ENCODE measurements around the gene DKK3. TPM values are rescaled to one million over a fixed set of nuclear protein-coding genes. Genes with fewer than 3 reads are reported as not detected.

Gene DKK3
- total RNA-seq, 1 experiment from 2014 or later = 14.6 TPM

- Mint-ChIP-seq H3K36me3 (ENCODE audit: insufficient read depth, unreplicated experiment) (no peaks in the 10 kb centered on the region), H3K4me1 (ENCODE audit: low read depth, unreplicated experiment) (peaks cover 30% of the 10 kb centered on the region), H3K27ac (ENCODE audit: unreplicated experiment) (no peak overlapping the region), H3K27me3 (ENCODE audit: unreplicated experiment) (no peaks in the 10 kb centered on the region), H3K9me3 (ENCODE audit: low read depth, unreplicated experiment) (no peaks in the 10 kb centered on the region), H3K4me3 (ENCODE audit: low read depth, unreplicated experiment) (no peak overlapping the region)
- no peak for TF ChIP-seq CTCF (IDR thresholded peaks at IDR 0.05; ENCODE audit: unreplicated experiment)
- BruUV-seq (replicated peaks) = no TSS peak
- CTCF ChIA-PET = no interaction called here
- no peak for DNase-seq
- intact Hi-C loops (cut with micrococcal nuclease; ENCODE audit: unreplicated experiment) = loop anchor here (10.0 kb wide), 1 partner anchor 47 kb away; no protein-coding TSS in a partner anchor
Observed at GRCh38 chr11:11978098-11978637, 30.3 kb downstream of the DKK3 start.

DNA sequence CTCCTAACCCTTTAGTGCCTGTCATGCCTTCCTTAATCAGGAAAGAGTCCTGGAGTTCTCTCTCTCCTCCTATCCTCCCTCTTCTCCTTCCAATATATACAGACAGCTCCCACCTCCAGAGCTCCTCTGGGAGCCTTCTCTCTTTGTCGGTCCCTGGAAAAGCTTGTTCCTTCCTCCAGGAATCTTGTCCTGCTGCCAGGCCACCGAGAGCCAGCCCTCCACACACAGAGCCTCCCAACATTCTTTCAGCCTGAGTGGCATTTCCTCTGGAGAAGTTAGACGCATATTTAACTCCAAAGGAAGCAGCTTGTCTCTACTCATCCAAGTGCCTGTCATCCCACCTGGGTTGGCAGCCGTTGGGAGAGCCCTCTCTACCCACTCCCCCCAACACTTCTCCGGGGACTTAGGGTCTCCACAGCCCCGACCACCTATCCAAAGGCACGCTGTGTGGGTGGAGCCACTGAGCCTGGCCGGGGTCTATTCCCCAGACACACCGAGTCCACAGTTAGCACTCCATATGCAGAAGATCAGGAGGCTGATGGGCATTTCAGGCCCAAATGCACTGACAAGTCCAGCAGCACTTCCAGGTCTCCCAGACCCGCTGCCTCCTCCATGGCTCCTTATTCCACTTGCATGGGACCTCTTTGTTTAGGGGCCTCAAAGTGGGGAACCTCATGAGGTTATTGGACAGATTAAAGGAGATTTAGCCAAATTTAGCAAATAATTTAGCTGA is 31.1 kb downstream of the DKK3 start:
- H3K4me1 Mint-ChIP-seq (ENCODE audit: low read depth, unreplicated experiment) = peaks cover 30% of the 10 kb centered on the region
- no peak for DNase-seq
- H3K27ac Mint-ChIP-seq (ENCODE audit: unreplicated experiment) = peak overlapping the region; percentile 3
- H3K36me3 Mint-ChIP-seq (ENCODE audit: insufficient read depth, unreplicated experiment) = no peaks in the 10 kb centered on the region
- H3K9me3 Mint-ChIP-seq (ENCODE audit: low read depth, unreplicated experiment) = no peaks in the 10 kb centered on the region
- BruUV-seq (replicated peaks) = no TSS peak
- CTCF ChIA-PET = interaction anchor here (1.5 to 2.4 kb wide), 2 partner anchors 10 to 67 kb away, joined by 5 to 8 read pairs; no protein-coding TSS in a partner anchor
- H3K27me3 Mint-ChIP-seq (ENCODE audit: unreplicated experiment) = no peaks in the 10 kb centered on the region
- no peak for TF ChIP-seq CTCF (IDR thresholded peaks at IDR 0.05; ENCODE audit: unreplicated experiment)
- intact Hi-C loops (cut with micrococcal nuclease; ENCODE audit: unreplicated experiment) = loop anchor here (10.0 kb wide), 1 partner anchor 47 kb away; no protein-coding TSS in a partner anchor
- H3K4me3 Mint-ChIP-seq (ENCODE audit: low read depth, unreplicated experiment) = no peak overlapping the region

GRCh38 chr11:11976481-11977127 is 31.8 kb downstream of the DKK3 start:
- TF ChIP-seq CTCF (IDR thresholded peaks at IDR 0.05; ENCODE audit: unreplicated experiment) = no peak
- CTCF ChIA-PET = interaction anchor here (1.5 to 2.4 kb wide), 3 partner anchors 10 to 68 kb away, joined by 3 to 8 read pairs (median 5); no protein-coding TSS in a partner anchor
- Mint-ChIP-seq H3K27ac (ENCODE audit: unreplicated experiment) (peak overlapping the region; percentile 3), H3K27me3 (ENCODE audit: unreplicated experiment) (no peaks in the 10 kb centered on the region), H3K36me3 (ENCODE audit: insufficient read depth, unreplicated experiment) (no peaks in the 10 kb centered on the region), H3K4me3 (ENCODE audit: low read depth, unreplicated experiment) (no peak overlapping the region), H3K9me3 (ENCODE audit: low read depth, unreplicated experiment) (no peaks in the 10 kb centered on the region), H3K4me1 (ENCODE audit: low read depth, unreplicated experiment) (peaks cover 30% of the 10 kb centered on the region)
- no TSS peak for BruUV-seq (replicated peaks)
- intact Hi-C loops (cut with micrococcal nuclease; ENCODE audit: unreplicated experiment) = loop anchor here (10.0 kb wide), 1 partner anchor 48 kb away; no protein-coding TSS in a partner anchor
- DNase-seq = peak; percentile 17

- intact Hi-C loops (cut with micrococcal nuclease; ENCODE audit: unreplicated experiment) = loop anchor here (10.0 kb wide), 1 partner anchor 49 kb away; no protein-coding TSS in a partner anchor
- Mint-ChIP-seq H3K27me3 (ENCODE audit: unreplicated experiment) (no peaks in the 10 kb centered on the region), H3K4me1 (ENCODE audit: low read depth, unreplicated experiment) (peaks cover 30% of the 10 kb centered on the region), H3K27ac (ENCODE audit: unreplicated experiment) (no peak overlapping the region), H3K4me3 (ENCODE audit: low read depth, unreplicated experiment) (no peak overlapping the region), H3K9me3 (ENCODE audit: low read depth, unreplicated experiment) (no peaks in the 10 kb centered on the region), H3K36me3 (ENCODE audit: insufficient read depth, unreplicated experiment) (no peaks in the 10 kb centered on the region)
- TF ChIP-seq CTCF (IDR thresholded peaks at IDR 0.05; ENCODE audit: unreplicated experiment) = no peak
- no peak for DNase-seq
- BruUV-seq (replicated peaks) = no TSS peak
- CTCF ChIA-PET = interaction anchor here (1.5 to 2.4 kb wide), 3 partner anchors 8 to 69 kb away, joined by 3 to 8 read pairs (median 5); no protein-coding TSS in a partner anchor
Observed at GRCh38 chr11:11975201-11976092, 33.0 kb downstream of the DKK3 start.

Measured in Calu3 (cell line).